HG03575 (cell line): ENCODE measurements around the gene NPPB.
"Not testable (repeated sequence)": the region's sequence is repeated elsewhere in the genome, so short reads cannot be mapped to it uniquely, and the experiment has no call there.

Experiments
- ATAC-seq: cut with Tn5 transposase; IDR thresholded peaks from one replicate; pipeline ENCODE4 v1.9.1; 2021; ENCODE audit not compliant: unreplicated experiment, insufficient number of reproducible peaks, low FRiP score; ENCODE audit errors: extremely low read depth

Gene NPPB

DNA sequence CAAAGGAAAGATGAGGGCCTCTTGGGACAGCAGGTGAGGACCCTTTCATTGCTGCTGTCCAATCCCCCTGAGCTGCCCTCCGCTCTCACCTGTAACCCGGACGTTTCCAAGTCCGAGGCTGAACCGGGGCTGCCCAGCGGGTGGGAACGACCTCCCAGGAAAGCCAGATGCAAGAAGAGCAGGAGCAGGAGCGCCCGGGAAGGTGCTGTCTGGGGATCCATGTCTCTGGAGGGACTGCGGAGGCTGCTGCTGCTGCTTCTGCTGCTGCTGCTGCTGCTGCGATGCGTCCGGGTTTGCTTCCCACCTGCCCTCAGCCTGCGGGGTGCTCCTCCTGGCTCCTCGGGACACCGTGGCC is at the start of gene NPPB:
Gene NPPB, minus strand, starts transcription at position 333 of the 355 bp plus-strand sequence. Its CDS starts 112 bp downstream, at position 221.
- ATAC-seq, result no peak

DNA sequence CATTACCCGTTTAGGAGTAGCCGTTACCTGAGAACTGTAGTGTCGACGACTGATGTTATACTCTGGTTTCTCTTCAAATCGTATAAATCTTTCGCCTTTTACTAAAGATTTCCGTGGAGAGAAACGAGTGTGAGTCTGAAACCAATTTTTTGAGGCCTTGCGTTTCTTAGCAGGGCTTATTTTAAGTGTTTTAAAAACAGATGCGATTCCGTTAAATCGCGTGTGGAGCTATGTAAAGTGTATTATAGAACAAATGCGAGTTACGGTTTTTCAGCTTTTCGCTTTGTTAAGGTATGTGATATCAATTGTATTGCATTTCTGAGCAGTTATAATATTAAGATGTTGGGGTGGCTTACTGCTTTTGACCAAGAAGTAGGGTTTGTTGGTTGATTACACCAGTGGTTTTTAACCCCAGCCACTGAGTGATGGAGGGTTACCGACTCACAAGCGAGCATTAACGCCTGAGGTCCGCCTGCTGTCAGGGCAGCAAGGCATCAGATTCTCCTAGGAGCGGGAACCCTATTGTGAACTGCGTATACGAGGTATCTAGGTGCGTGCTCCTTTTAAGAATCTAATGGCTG is 49.4 kb upstream of the NPPB start:
- ATAC-seq, result no peak

DNA sequence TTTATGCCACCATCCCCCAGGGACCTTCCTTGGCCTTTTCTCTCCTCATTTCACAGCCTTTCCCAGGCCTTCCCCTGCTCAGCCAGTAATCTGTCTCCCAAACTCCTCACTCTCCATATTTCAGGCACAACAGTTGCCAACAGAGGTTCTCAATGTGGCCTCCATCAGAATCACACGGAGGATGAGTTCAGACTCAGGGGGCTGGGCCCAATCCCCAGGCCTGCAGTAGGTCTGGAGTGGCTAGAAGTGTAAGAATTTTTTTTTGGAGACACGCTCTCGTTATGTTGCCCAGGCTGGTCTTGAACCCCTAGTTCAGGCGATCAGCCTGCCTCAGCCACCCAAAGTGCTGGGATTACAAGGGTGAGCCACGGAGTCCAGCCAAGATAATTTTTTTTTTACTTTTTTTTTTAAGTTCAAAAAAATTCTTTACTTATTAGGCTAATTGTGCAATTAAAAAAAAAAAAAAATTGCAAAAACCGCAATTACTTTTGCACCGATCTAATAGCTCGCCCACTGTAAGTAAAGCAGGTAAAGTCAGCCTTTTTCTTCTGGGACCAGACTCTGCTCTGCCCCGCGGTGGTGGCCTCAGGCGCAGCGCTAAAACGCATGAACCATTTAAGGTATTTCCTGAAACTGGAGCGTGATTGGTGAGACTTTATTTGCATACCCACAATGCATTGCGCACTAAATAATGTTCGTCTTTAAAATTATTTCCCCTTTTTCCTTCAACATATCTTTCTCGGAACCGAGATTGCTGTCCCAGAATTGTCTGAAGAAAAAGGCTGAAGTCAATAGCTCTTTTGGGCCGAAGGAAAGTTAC is 48.7 kb upstream of the NPPB start:
- ATAC-seq, result no peak

DNA sequence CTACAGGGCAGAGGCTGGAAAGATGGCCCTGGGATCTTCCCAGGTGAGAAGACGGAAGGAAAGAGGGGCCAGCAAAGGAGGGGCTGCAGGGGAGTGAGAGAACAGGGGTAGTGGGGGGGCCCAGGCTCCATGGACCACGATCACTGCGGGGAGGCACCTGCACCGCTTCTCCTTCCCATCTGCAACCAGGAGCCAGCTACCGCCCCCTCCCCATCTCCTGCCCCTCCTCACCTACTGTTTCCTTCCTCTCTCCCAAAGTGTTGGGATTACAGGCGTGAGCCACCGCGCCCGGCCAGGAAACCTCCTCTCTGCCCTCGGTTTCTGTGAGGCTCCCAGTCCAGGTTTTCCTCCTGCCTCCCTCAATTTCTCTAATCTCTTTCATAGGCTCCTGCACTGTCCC is 48.1 kb upstream of the NPPB start:
- no peak for ATAC-seq

DNA sequence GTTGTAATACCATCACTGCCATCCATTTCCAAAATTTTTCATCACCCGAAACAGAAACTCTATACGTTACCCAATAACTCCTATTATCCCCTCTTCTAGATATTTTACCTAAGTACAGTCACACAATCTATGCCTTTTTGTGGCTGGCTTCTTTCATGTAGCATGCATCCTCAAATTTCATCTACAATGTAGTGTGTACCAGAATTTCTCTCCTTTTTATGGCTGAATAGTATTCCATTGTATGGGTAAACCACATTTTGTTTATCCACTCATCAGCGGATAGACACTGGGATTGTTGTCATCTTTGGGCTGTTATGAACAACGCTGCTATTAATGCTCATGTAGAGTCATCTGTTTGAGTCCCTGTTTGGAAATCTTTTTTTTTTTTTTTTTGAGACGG is 46.2 kb upstream of the NPPB start:
- ATAC-seq, result no peak

DNA sequence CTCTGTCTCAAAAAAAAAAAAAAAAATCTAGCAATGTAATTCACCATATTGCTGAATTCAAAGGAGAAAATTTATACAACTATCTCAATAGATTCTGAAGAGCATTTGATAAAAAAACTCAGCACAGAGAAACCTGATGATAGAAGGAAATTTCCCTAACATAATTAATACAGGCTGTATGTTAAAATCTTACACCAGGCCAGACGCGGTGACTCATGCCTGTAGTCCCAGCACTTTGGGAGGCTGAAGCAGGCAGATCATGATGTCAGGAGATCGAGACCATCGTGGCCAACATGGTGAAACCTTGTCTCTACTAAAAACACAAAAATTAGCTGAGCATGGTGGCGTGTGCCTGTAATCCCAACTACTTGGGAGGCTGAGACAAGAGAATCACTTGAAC is 45.4 kb upstream of the NPPB start:
- not testable (repeated sequence) for ATAC-seq

DNA sequence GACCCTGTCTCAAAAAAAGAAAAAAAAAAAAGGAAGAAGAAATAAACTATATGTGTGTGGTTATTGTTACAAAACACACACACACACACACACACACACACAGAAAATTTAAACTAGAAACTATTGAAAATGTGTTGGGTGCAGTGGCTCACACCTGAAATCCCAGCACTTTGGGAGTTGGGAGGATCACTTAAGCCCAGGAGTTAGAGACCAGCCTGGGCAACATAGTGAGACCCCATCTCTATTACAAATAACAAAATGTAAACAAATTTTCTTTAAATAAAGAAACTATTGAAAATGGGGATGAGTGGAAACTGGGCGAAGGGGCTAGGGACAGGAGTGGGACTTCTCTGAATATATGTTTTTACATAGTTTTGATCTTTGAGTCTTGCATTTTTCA is 44.5 kb upstream of the NPPB start:
- no peak for ATAC-seq

DNA sequence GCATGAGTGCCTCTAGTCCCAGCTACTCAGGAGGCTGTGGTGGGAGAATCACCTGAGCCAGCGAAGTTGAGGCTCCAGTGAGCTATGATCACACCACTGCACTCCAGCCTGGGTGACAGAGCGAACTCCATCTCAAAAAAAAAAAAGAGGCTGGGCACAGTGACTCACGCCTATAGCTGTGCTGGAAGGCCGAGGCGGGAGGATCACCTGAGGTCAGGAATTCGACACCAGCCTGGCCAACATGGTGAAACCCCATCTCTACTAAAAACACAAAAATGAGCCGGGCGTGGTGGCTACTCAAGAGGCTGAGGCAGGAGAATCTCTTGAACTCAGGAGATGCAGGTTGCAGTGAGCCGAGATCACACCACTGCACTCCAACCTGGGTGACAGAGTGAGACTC is 42.7 kb upstream of the NPPB start:
- not testable (repeated sequence) for ATAC-seq

DNA sequence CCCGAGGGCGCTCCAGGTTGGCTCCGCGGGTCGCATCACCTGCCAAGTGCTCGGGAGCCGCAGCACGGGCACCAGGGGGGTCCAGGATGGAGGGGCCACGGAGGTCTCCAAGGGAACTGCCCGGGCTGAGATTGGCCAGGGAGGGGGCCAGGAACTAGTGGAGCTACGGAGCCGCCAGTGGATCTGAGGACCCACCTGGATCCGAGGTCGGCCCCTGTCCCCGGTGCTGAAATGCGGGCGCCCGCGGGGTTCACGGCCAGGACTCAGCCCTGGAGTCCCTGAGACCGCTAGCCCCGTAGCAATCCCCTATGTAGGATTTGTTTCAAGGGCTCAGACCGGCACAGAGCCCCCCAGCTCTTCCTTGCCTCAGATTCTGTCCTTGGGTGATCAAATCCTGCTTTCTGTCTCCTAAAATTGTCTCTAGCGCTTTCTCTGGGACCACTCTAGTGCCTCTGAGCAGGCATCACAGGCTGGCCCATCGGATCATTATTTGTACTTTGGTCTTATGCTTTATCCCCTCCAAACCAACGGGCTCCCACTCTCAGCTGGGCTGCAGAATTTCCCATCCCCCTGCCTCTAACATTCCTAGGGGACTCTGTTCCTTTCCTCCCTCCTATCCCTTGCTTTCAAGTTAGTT is 40.2 kb upstream of the NPPB start:
- no peak for ATAC-seq

DNA sequence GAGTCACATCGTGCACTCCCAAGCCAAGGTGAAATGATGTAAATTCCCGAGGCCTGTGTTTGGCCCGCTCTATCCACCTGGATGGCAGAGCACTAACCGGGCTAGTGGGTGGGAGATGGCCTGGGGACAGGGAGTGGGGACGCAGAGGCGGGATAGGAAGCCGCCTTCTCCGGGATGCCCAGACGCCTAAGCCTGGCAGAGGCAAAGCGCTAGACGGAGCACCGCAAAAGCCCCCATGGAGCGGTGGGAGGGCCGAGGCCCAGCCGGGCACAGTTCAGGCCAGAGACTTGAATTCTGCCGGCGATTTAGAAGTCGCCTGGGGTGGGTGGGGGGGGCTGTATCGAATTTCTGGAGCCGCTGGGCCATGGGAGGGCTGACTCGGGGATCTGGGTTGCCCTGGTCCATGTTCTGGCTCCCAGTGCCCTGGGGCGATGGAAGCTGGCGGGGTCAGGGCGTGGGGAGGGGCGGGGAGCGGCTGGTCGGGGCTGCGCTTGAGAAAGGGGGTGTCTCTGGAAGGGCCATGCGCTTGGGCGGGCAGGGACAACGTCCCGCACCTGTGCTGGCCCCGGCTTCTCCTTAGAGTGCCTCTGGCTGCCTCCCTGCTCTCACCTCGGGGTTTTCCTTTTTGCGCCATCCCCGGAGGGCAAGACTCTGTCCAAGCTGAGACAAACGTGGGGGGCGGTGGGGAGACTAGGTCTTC is 39.5 kb upstream of the NPPB start:
- ATAC-seq, result no peak

DNA sequence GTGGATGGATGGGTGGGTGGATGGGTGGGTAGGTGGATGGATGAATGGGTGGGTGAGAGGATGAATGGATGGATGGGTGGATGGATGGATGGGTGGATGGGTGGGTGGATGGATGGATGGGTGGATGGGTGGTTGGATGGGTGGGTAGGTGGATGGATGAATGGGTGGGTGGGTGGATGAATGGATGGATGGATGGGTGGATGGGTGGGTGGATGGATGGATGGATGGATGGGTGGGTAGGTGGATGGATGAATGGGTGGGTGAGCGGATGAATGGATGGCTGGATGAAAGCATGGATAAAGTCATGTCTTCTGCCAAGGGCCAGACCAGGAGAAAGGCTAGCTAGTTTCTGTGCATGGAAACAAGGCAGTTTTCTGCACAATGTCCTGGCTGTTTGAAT is 35.8 kb upstream of the NPPB start:
- ATAC-seq, result not testable (repeated sequence)

DNA sequence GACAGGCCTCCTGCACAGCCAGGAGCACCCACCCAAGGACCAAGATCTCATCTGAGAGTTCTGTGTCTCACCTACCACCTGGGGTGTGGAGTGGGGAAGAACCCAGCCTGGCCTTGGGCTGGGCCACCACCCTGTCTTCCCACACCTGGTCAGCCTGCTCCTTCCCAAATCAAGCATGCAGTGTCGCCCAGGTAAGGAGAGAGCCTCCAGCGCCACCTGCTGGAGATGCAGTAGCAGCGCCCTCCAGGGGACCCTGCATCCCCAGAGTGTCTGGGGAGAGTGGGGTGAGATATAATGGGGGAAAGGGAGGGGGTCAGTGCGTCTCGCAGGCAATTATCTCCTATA is 35.1 kb upstream of the NPPB start:
- no peak for ATAC-seq

DNA sequence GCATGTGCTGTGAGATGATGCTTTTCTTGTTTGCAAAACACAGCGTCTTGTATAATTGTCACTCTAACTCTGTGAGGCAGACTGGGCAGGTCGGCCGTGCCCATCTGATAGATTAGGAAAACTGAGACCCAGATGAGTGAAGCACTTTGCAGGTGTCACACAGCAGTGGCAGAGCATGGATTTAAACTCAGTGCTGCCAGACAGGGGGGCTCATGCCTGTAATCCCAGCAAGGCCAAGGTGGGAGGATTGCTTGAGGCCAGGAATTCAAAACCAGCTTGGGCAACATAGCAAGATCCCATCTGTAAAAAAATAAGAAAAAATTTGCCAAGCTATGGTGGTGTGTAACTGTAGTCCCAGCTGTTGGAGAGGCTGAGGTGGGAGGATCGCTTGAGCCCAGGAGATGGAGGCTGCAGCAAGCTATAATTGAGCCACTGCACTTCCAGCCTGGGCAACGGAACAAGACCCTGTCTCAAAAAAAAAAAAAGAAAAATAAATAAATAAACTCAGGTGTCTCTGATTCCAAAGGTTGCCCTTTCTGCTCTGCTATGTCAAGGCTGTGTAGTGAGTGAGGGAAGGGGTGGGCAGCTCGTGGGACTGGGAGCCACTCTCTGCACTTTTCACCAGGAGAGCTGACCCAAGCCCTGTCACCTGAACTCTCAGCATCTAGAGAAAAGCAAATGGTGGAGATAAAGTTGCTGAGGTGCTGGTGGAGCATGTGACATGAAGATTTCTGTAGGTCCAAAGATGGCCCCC is 32.9 kb upstream of the NPPB start:
- no peak for ATAC-seq

DNA sequence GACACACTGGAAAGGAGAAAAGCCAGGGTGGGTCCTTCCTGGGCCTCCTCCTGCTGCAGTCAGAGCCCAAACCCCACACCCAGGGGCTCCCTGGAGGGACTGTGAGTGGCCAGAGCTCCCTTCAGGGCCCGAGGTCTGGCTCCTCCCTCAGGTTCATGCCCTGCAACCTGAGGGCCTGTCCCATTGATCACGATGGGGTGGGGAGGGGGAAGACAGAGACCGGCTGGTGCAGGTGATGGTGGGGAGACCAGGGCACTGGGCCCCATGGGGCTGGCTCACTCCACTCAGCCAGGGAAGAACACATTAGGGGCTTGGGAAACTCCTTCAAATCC is 30.1 kb upstream of the NPPB start:
- no peak for ATAC-seq

DNA sequence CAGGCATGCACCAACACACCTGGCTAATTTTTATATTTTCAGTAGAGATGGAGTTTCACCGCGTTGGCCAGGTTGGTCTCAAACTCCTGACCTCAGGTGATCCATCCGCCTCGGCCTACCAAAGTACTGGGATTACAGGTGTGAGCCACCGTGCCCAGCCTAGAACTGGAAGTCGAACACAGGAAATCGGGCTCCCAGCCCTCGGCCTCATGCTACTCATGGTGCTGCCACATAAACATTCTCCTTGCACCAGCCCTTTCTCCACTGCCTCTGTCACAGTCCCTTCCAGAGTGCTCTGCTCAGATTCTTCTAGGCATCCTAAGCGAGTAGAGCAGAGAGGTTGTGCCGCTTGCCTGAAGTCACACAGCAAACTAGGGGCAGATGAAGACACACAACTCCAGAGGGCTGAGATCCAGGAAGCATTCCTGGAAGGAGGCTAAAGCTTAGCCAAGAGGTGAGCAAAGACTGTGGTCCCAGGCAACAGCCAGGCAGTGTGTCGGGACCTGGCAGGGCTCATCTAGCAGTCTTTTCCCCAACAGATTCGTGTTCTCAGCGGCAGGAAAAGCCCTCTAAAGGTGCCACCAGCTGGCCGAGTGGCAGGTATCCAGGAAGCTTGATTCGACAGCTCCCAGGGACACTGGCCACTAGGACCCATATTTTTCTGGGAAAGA is 29.6 kb upstream of the NPPB start:
- ATAC-seq, result no peak

DNA sequence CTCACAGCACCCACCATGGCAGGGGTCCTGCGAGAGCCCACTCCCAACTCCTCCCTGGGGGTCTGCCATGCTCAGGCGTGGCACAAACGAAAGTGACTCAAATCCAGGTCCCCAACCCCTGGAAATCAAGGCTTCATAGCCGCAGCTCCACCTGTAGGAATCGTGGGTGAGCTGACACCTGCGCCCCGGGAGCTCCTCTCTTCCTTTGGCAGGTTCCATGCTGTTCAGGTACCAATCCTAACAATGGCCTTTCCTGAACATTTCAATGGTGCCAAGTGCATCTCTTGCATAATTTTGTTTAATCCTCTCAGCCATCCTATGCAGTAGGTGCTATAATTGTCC is 28.9 kb upstream of the NPPB start:
- no peak for ATAC-seq

DNA sequence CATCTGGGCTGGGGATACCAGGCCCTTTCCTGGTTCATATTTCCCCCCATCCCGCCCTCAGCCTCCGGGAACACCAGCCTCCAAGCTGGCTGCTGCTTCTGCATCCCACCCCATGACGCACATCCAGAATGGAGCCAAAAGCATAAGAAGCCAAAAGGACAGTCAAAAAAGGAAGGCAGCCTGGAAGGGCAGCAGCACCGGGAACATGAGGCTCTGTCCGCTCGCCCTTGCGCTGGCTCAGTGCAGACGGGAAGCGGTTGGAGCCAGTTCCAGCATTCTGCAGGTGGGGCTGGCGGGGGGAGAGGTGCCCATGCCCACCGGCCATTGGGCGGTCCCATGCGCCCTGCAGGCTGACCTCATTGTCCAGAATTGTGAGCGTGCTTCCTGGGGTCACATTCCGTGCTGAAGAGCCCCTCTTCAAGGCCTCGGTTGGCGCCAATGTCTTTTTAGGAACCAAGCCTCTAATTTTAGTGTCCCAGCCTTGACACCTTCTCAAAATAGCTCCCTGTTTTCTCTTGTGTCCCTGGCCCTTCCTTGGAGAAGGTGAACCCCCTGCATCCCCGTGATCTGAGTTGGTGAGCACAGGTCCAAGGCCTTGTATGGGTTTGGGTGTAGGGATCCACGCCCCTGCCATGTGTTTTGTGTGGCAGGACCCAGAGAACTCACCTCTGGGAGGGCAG is 28.4 kb upstream of the NPPB start:
- ATAC-seq, result no peak

DNA sequence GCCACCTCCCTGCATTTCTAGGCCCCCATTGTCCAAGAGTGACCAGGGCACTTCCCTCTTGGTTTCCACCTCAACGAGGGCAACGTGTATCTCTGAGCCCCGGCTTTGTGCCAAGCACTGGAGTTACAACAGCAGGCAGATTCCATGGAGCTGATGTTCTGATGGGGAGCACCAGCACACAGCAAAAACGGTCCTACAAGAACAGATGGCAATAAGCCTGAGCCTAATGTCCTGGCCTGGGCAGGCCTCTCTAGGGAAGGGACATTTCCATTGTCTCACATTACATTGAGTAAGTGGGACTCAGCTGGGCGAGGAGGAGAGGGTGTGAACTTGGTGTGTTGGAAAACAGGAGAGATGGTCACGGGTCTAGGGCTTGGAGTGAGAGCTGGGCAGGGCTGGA is 27.2 kb upstream of the NPPB start:
- no peak for ATAC-seq
